A204.1 (cell line): ENCODE data around the gene TGFA.
A peak's percentile ranks its signal among the peaks of the same experiment; 100 is the strongest.

Experiments
- FAIRE-seq: peaks from 2 replicates; lab custom pipeline; 2012; peaks lifted over from hg19 to GRCh38; lab: Jason Lieb, UNC

The TGFA gene

GRCh38 chr2:70553584-70554337, at the start of gene TGFA:
Gene TGFA (minus strand): TSS chr2:70553826. CDS start chr2:70553767, 59 bp downstream.
- no peak for FAIRE-seq

GRCh38 chr2:70603066-70603465, 49.4 kb upstream of the TGFA start:
- FAIRE-seq = peak; percentile 88

GRCh38 chr2:70598197-70598596, 44.6 kb upstream of the TGFA start:
- no peak for FAIRE-seq

- FAIRE-seq = no peak
Observed at GRCh38 chr2:70596739-70597138, 43.1 kb upstream of the TGFA start.

- no peak for FAIRE-seq
Observed at GRCh38 chr2:70596293-70596692, 42.7 kb upstream of the TGFA start.

GRCh38 chr2:70583091-70583490, 29.5 kb upstream of the TGFA start:
- FAIRE-seq = no peak

- no peak for FAIRE-seq
Observed at GRCh38 chr2:70580352-70580751, 26.7 kb upstream of the TGFA start.

GRCh38 chr2:70574618-70575017, 21.0 kb upstream of the TGFA start:
- FAIRE-seq = no peak

GRCh38 chr2:70574109-70574508, 20.5 kb upstream of the TGFA start:
- FAIRE-seq = no peak

- FAIRE-seq = no peak
Observed at GRCh38 chr2:70570041-70570661, 16.5 kb upstream of the TGFA start.

GRCh38 chr2:70569559-70569958, 15.9 kb upstream of the TGFA start:
- FAIRE-seq = no peak

GRCh38 chr2:70566906-70567305, 13.3 kb upstream of the TGFA start:
- no peak for FAIRE-seq

- no peak for FAIRE-seq
Observed at GRCh38 chr2:70566464-70566863, 12.8 kb upstream of the TGFA start.

- no peak for FAIRE-seq
Observed at GRCh38 chr2:70565039-70565731, 11.6 kb upstream of the TGFA start.

- no peak for FAIRE-seq
Observed at GRCh38 chr2:70561893-70562292, 8.3 kb upstream of the TGFA start.

- no peak for FAIRE-seq
Observed at GRCh38 chr2:70560442-70560841, 6.8 kb upstream of the TGFA start.

GRCh38 chr2:70560040-70560439, 6.4 kb upstream of the TGFA start:
- FAIRE-seq = no peak

- no peak for FAIRE-seq
Observed at GRCh38 chr2:70558195-70558808, 4.7 kb upstream of the TGFA start.

- no peak for FAIRE-seq
Observed at GRCh38 chr2:70557171-70557838, 3.7 kb upstream of the TGFA start.

GRCh38 chr2:70556608-70557007, 3.0 kb upstream of the TGFA start:
- no peak for FAIRE-seq

GRCh38 chr2:70554338-70554892, 789 bp upstream of the TGFA start:
- no peak for FAIRE-seq

GRCh38 chr2:70553334-70553583, 367 bp downstream of the TGFA start:
- FAIRE-seq = no peak
